SKM-1 (cell line): Measurements from ENCODE around the gene HFM1.

Source experiments
- DNase-seq: peaks from one replicate; lab custom pipeline; 2025; ENCODE audit not compliant: unreplicated experiment; lab: John Stamatoyannopoulos, UW

Gene HFM1

DNA sequence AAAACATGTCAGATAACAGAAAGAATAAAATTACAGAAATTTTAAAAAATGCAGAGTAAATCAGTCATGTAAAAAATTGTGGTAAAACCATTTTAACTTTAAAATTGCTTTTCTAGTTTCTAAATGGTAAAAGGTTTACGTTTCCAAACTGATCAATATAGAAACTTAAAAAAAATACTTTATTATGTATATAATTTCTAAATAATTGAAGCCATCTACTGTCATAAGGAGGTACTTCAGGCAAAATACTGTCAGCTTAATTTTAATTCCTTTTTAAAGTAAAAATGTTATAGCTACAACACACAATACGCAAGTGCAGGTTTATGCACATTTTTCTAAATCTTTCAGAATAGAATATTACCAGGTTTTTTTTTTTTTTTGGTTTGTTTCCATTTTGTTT, 159.9 kb downstream of the HFM1 start:
- DNase-seq, result no peak

DNA sequence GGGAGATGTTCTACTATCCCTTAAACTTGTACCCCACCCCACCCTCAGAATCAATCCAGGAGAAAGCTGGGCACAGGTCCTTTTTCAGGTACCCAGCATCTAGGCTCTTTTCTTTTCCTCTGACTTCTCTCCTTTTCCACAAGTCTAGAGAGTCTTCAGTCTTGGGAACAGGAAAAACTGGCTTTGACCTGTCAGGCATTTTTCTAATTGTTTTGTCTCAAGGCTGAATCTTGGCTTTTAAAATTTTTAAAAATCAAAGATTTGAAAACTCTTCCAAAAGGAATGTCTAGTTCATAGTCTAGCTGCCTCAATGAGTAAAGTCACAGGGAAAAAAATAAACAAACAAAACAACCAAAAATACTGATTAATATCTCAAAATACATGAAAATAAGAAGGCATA, 161.5 kb downstream of the HFM1 start:
- no peak for DNase-seq

GRCh38 chr1:91234181-91234580, 170.5 kb downstream of the HFM1 start:
- DNase-seq, result no peak

DNA sequence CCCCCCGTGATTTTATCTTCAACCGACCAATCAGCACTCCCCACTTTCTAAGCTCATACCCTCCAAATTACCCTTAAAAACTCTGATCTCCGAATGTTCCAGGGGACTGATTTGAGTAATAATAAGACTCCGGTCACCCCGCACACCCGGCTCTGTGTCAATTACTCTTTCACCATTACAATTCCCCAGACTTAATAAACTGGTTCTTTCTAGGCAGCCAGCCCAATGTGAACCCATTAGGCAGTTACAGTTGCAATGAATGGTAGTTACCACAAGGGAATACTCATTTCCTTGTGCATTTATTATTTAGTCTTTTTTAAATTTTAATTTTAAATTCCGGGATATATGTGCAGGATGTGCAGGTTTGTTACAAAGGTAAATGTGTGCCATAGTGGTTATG, 177.9 kb downstream of the HFM1 start:
- DNase-seq, result no peak

DNA sequence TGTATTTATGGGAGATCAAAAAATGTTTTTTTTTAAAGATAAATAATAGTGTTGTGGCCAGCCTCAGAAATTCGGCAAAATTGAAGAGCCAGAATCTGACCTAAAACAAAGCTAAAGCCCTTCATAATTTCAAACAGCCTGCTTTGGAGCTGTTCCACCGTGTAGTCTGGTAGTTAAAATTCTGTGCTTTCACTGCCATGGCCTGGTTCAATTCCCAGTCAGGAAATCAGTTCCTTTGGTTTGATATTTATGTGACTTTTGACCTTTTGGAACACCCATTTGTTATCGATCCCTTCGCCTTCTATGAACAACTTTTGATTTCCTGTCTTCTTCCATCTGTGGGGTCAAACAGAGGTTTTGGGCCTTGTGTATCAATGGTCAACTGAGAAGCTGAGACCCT, 179.8 kb downstream of the HFM1 start:
- no peak for DNase-seq

DNA sequence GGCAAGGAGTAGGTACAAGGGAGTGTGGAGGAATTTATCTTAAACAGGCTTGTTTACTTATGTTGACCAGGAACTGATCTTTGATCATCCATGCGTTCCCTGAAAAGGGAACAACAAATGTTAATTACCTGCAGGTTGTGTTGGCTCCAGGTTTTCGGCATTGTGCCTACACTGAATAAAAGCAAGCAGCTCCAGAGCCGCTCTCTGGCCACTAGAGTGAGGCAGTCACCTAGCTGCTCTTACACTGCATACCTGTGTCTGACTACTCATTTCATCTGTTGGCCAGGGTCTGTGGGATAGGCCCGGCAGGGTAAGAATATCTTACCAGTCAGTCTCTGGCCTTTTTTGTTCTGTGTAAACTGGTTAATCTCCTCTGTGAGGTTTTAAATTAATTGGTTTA, 183.6 kb downstream of the HFM1 start:
- DNase-seq, result no peak

- DNase-seq, result no peak
Observed at GRCh38 chr1:91217911-91218310, 186.7 kb downstream of the HFM1 start.
